A673 (cell line): ENCODE measurements around the gene EXOC6. TPM values are rescaled to one million over a fixed set of nuclear protein-coding genes. Genes with fewer than 3 reads are reported as not detected.

Experiments
- BruUV-seq: library from RNA; stranded (reverse); fragments of 400-500 nt; replicated peaks from 2 replicates; lab custom pipeline; 2021; lab: Mats Ljungman, UMichigan
- CTCF ChIA-PET: fragments of 300-600 bp; sonication (Branson Sonifier 250); formaldehyde crosslinking; loops from one replicate; lab custom pipeline; 2022; ENCODE audit warnings: antibody characterized with exemption; lab: Charles Lee
- POLR2A ChIA-PET: fragments of 300-600 bp; sonication (Branson Sonifier 250); formaldehyde crosslinking; loops from one replicate; lab custom pipeline; 2022; ENCODE audit warnings: antibody characterized with exemption; ENCODE audit not compliant: low non-redundant PET; lab: Charles Lee
- DNase-seq: peaks from one replicate; pipeline ENCODE4 v3.0.0-alpha.2; 2015; ENCODE audit warnings: low spot score
- H3K27ac ChIP-seq: fragments of 200-600 bp; sonication (generic); 2 replicates; pipeline ENCODE4 v1.5.1; 2016; ENCODE audit warnings: mixed run types, low read depth, mild to moderate bottlenecking, mixed read lengths, antibody characterized with exemption, low read length; ENCODE audit not compliant: poor library complexity, severe bottlenecking
- H3K27me3 ChIP-seq: fragments of 200-600 bp; sonication (generic); replicated peaks from 2 replicates; pipeline ENCODE4 v1.6.1; 2017; ENCODE audit warnings: mixed run types, low read depth, mild to moderate bottlenecking, mixed read lengths, antibody characterized with exemption, low read length; ENCODE audit not compliant: insufficient read depth, poor library complexity
- H3K36me3 ChIP-seq: fragments of 200-600 bp; sonication (generic); 2 replicates; pipeline ENCODE4 v1.6.1; 2016; ENCODE audit warnings: mixed run types, mild to moderate bottlenecking, mixed read lengths, antibody characterized with exemption, low read length; ENCODE audit not compliant: insufficient read depth, poor library complexity, severe bottlenecking
- H3K4me1 ChIP-seq: fragments of 200-600 bp; sonication (generic); 2 replicates; pipeline ENCODE4 v1.6.1; 2017; ENCODE audit warnings: mixed run types, mild to moderate bottlenecking, mixed read lengths, antibody characterized with exemption, low read length; ENCODE audit not compliant: insufficient read depth, poor library complexity, severe bottlenecking
- H3K4me3 ChIP-seq: fragments of 200-600 bp; sonication (generic); 2 replicates; pipeline ENCODE4 v1.5.1; 2016; ENCODE audit warnings: low read depth, mixed run types, mild to moderate bottlenecking, mixed read lengths, low read length; ENCODE audit not compliant: poor library complexity, severe bottlenecking
- H3K9me3 ChIP-seq: fragments of 200-600 bp; sonication (generic); 2 replicates; pipeline ENCODE4 v1.6.1; 2016; ENCODE audit warnings: mixed run types, low read depth, mild to moderate bottlenecking, mixed read lengths, antibody characterized with exemption, low read length; ENCODE audit not compliant: poor library complexity, severe bottlenecking
- CTCF ChIP-seq: fragments of 300-800, 200-600 bp; sonication (generic); conservative IDR thresholded peaks from 2 replicates; pipeline ENCODE4 v1.5.1; 2017; ENCODE audit warnings: low read depth, mild to moderate bottlenecking, antibody characterized with exemption, low read length, moderate library complexity, mixed read lengths
- EZH2 ChIP-seq: fragments of 200-600 bp; sonication (generic); IDR thresholded peaks from 2 replicates; pipeline ENCODE4 v1.6.1; 2017; ENCODE audit warnings: borderline replicate concordance, low read depth, mild to moderate bottlenecking, mixed read lengths, antibody characterized with exemption, low read length; ENCODE audit not compliant: poor library complexity, severe bottlenecking
- intact Hi-C: fragments of 100-400 bp; cut with micrococcal nuclease; formaldehyde crosslinking; loops from one replicate; pipeline ENCODE4 v1.10.0; 2022; ENCODE audit not compliant: unreplicated experiment
- total RNA-seq: library from RNA; stranded (reverse); gene quantifications from 2 replicates; pipeline ENCODE4 v1.2.3, GENCODE V29; 2021

The EXOC6 gene
- total RNA-seq, 1 experiment from 2014 or later, result 35.0 TPM

GRCh38 chr10:92810934-92811532, 37.3 kb upstream of the EXOC6 start:
- no peaks in the 10 kb centered on the region for H3K9me3 ChIP-seq
- intact Hi-C loops, result no loop called here
- H3K36me3 ChIP-seq, result no peaks in the 10 kb centered on the region
- no TSS peak for BruUV-seq
- H3K27ac ChIP-seq, result no peak overlapping the region
- peaks cover 18% of the 10 kb centered on the region for H3K4me1 ChIP-seq
- no peak for DNase-seq
- H3K4me3 ChIP-seq, result no peak overlapping the region
- no peaks in the 10 kb centered on the region for H3K27me3 ChIP-seq
- ChIA-PET CTCF (no interaction called here), POLR2A (no interaction called here)
- TF ChIP-seq CTCF, result no peak
- no peak for TF ChIP-seq EZH2

GRCh38 chr10:92811986-92812385, 36.3 kb upstream of the EXOC6 start:
- H3K4me3 ChIP-seq, result no peak overlapping the region

GRCh38 chr10:92813979-92814378, 34.3 kb upstream of the EXOC6 start:
- no peak overlapping the region for H3K27ac ChIP-seq
- no peak overlapping the region for H3K4me3 ChIP-seq
- no TSS peak for BruUV-seq
- peaks cover 23% of the 10 kb centered on the region for H3K4me1 ChIP-seq
- ChIA-PET CTCF (no interaction called here), POLR2A (no interaction called here)
- no peaks in the 10 kb centered on the region for H3K36me3 ChIP-seq
- DNase-seq, result no peak
- H3K27me3 ChIP-seq, result no peaks in the 10 kb centered on the region
- TF ChIP-seq EZH2 (no peak), CTCF (no peak)
- no peaks in the 10 kb centered on the region for H3K9me3 ChIP-seq
- intact Hi-C loops, result no loop called here

More at GRCh38 chr10:92811986-92812385, 36.3 kb upstream of the EXOC6 start:
- ChIA-PET CTCF (no interaction called here), POLR2A (no interaction called here)
- H3K9me3 ChIP-seq, result no peaks in the 10 kb centered on the region
- DNase-seq, result no peak
- intact Hi-C loops, result no loop called here
- H3K4me1 ChIP-seq, result peaks cover 23% of the 10 kb centered on the region
- TF ChIP-seq EZH2 (no peak), CTCF (no peak)
- no peaks in the 10 kb centered on the region for H3K36me3 ChIP-seq
- H3K27me3 ChIP-seq, result no peaks in the 10 kb centered on the region
- no peak overlapping the region for H3K27ac ChIP-seq
- no TSS peak for BruUV-seq
